NT2/D1 (cell line): Measurements from ENCODE around the gene GNB3.

Experiments
- YY1 ChIP-seq: IDR thresholded peaks from 2 replicates; pipeline ENCODE4 v1.6.1; 2011; ENCODE audit not compliant: insufficient read length, insufficient read depth
- ZNF274 ChIP-seq: IDR thresholded peaks from 2 replicates; pipeline ENCODE4 v1.6.1; 2011; ENCODE audit warnings: mild to moderate bottlenecking, low read depth, low read length

DNA sequence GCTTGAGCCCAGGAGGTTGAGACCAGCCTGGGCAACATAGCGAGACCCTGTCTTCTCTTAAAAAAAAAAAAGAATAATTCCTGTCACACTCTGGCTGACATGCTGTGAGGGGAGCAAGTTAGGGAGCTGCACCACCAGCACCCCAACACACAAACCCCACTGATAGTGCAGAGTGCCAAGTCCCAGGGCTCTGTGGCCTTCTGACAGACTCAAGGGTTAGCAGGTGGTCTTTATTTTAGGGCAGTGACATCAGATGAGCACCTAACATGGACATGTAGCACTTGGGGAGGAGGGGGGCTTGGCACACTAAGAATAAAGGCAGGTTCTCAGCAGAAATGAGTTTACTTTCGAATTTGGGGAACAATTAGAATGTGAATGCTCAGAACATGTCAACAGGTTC is 18.1 kb downstream of the GNB3 start:
- TF ChIP-seq ZNF274 (no peak), YY1 (no peak)
